Measurements from ENCODE around the gene C17orf107.

The C17orf107 gene

DNA sequence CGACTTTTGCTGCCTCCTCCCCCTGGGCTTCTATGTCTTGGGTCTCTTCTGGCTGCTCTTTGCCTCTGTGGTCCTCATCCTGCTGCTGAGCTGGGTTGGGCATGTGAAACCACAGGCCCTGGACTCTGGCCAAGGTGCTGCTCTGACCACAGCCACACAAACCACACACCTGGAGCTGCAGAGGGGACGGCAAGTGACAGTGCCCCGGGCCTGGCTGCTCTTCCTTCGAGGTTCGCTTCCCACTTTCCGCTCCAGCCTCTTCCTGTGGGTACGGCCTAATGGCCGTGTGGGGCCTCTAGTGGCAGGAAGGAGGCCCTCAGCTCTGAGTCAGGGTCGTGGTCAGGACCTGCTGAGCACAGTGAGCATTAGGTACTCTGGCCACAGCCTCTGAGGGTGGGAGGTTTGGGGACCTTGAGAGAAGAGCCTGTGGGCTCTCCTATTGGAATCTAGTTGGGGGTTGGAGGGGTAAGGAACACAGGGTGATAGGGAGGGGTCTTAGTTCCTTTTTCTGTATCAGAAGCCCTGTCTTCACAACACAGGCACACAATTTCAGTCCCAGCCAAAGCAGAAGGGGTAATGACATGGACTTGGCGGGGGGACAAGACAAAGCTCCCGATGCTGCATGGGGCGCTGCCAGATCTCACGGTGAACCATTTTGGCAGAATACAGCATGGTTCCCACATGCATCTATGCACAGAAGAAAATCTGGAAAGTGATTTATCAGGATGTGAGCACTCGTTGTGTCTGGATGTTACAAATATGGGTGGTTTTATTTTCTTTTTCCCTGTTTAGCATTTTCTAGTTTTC is 35.0 kb downstream of the C17orf107 start:
- DNase-seq (ENCODE audit: low read depth in 3 of 3, low spot score in 1 of 3) = no peak

DNA sequence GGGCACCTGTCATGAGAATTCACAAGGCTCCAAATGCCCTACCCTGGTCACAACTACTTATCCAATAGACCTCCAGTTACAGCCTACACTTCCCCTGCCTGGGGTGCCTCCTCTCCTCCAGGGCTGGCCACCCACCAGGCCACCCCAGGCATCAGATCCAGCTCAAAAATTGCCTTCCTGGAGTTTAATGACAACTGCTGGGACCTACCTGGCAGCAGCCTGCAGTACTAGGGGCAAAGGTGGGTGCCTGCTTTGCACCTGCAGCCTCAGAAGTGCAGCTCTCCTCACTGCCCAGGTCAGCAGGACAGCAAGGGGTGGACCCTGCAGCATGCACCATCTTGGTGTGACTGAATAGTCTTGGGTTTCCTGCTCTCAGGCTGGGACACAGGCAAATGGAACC is 36.3 kb downstream of the C17orf107 start:
- no peak for DNase-seq (ENCODE audit: low read depth in 3 of 3, low spot score in 1 of 3)

DNA sequence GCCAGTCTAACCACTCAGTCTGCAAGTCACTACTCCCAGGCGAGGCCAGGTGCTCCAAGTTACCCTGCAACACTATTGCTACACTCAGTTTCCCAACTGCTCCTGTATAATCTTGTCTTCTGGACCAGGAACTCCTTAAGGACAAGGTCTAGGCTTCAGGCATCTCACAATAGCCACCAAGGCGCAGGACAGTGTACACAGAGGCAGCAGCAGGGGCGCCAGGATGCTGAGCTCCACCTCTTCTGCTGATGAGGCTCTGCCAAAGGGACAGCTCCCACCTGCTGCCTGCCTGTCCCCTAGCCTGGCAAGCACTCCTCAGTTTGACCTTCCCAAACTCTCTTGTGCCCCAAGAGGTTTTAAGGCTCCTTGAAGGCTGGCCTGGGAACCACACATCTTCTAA is 37.1 kb downstream of the C17orf107 start:
- no peak for DNase-seq (ENCODE audit: low read depth in 3 of 3, low spot score in 1 of 3)

DNA sequence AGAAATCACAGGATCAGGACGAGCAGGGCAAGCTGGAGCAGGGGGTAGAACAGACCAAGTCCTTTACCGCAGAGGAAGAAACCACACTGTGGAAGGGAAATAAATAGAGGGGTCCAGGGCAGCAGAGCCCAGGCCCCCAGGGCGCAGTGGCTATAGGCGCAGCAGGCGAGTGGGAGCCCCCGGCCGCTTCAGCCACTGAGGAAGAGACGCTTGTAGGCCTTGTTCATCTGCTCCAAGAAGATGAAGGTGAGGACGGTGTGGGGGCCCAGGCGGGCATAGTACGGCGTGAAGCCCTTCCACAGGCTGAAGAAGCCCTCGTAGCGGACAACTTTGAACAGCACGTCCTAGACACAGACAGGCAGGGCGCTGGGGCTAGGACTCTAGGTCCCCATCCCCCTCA is 38.2 kb downstream of the C17orf107 start:
- no peak for DNase-seq (ENCODE audit: low read depth in 3 of 3, low spot score in 1 of 3)

DNA sequence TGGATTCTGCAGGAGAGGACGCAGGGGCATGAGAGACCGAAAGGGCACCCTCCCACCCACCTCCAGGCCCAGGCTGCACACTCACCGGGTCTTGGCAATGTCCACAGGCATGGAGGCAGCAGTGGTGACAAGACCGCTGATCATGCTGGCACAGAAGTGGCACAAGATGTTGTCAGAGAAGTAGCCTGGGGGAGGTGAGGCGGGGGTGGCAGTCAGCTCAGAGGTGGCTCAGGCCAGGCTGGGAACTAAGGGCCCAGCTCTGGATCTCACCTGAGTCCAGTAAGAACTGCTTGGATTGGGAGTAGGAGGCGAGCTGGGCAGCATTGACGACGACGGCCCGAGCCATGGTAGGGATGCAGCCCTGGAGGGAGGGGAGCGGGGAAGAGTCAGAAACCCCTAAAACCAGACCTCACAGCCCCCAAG is 38.7 kb downstream of the C17orf107 start:
- no peak for DNase-seq (ENCODE audit: low read depth in 3 of 3, low spot score in 1 of 3)

DNA sequence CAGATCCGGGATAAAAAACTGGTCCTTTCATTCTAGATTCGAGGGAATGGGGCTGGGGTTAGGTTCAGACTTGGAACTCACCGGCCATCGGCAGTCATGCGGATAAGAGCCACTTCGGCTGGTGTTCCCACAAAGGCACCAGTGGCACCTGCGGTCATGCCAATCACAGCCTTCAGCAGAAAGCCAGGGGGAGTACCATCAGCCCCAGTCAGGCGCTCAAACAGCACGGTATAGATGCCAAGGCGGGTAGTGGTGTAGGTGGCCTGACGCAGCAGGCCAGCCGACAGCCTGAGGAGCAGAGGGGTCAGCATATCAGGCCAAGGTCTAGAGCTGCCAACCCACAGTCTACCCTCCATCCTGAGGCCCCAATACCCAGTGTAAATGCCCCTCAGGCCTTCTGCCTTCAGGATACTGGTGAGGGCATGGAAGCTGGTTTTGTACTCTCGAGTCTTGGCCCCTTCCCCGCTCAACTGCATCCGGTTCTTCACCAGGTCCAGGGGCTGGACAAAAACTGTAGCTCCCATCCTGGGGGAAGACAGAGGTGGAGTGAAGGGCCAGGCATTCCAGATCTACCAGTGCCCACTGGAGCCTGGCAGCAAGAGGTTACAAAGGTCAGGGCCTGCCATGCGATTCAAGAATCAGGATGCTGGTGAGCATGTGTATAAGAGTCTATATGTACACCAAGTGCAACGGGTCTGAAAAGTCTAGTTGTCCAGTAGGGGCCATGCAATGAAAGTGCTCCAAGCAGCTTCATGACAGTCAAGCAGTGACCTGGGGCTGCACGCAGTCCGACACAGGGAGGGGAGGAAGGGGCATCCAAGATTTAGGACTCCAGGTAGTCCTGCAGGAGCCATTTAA is 39.6 kb downstream of the C17orf107 start:
- DNase-seq (ENCODE audit: low read depth in 3 of 3, low spot score in 1 of 3) = no peak

DNA sequence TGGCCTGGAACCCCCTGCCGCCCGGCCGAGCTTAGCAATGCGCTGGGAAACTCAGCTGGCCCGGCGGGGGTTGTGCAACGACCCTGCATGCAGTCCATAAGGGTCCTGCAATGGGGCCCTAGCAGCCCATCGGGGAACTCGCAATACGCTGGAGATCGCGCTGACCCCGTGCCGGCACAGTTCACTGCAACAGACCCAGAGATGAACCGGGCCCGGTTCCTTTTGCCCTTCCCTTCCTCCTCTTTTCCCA is 40.1 kb downstream of the C17orf107 start:
- no peak for DNase-seq (ENCODE audit: low read depth in 3 of 3, low spot score in 1 of 3)

DNA sequence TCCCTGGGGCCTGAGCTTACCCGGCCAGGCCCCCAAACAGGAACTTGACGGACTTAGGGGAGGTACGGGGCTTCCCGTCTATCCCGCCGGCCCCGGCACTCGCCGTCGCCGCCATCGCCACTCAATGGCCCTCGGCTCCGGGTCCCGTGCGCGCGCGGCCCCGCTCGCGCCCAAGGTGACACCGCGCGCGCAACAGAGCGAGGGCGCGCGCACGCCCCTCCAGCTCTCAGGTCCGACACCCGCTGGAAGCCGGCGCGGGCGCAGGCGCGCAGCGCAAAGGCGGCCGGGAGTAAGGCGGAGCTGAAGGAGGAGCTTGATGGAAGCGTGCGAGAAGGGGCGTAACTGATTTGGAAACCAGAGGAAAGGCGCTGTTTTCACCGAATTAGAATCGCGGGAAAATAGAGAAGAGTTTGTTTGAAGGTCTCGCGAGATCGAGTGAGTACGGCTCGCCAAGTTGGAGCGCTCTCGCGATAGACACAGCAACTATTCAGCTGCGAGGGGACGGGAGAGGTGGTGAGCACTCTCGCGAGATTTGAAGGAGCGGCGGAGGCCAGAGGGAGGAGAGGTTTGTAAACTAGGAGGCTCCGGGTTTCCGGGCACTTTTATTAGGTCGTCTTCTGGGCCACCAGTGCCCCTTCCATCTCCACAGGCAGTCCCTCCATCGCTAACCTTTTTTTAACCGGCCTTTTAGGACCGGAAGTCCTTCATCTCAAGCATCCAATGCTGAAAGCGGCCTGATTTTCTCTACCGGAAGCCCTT is 40.6 kb downstream of the C17orf107 start, which contains the start of the genes RNF167 and SLC25A11:
Gene RNF167 (plus strand): TSS at position 473 of the 759 bp plus-strand sequence. CDS start 642 bp downstream, outside the sequence.
Gene SLC25A11 (minus strand): TSS at position 251 of the 759 bp plus-strand sequence. CDS start 136 bp downstream, at position 115.
- DNase-seq (ENCODE audit: low read depth in 3 of 3, low spot score in 1 of 3) = peak; percentile 83 to 92 (median 90)

DNA sequence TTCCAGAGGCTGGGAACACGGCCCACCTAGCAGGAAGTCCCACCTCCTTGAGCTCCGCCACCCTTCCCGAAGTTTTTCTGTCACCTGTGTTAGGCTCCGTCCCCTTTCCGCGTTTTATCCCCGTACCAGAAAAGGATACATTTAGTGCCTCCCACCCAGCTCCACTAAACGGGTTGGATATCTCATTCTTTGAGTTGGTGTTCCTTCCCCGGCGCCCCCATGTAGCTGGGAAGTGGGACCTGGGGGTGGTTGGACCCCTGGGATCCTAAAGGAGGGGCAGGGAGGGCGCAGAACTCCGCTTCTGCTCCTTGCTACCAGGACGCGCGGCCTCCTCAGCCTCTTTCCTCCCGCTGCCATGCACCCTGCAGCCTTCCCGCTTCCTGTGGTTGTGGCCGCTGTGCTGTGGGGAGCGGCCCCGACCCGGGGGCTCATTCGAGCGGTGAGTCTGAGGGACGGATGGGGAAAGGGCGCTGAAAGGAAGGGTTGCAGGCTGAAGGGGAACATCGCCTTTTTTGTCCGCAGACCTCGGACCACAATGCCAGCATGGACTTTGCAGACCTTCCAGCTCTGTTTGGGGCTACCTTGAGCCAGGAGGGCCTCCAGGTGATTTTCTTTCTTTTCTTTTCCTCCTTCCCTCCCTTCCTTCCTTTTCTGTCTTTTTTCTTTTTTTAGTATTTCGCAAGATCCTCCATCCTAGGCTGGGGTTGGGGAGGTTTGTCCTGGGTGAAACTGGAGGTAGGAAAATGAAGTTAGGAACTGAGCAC is 41.4 kb downstream of the C17orf107 start:
- DNase-seq (ENCODE audit: low read depth in 3 of 3, low spot score in 1 of 3) = peak in 1 of 3 donors; percentile 13

DNA sequence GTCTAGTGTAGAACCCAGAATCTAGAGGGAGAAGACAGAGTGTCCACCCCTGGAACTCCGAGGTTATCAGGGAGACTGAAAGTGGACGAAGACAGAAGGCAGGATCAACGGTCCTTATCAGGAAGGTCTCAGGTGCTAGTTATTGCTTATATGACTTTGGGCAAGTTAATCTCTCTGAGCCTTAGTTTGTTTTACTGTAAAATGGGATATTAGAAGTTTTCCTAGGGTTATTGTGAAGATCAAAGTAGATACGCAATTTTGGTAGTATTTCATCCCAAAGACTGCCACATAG is 41.9 kb downstream of the C17orf107 start:
- DNase-seq (ENCODE audit: low read depth in 3 of 3, low spot score in 1 of 3) = no peak

DNA sequence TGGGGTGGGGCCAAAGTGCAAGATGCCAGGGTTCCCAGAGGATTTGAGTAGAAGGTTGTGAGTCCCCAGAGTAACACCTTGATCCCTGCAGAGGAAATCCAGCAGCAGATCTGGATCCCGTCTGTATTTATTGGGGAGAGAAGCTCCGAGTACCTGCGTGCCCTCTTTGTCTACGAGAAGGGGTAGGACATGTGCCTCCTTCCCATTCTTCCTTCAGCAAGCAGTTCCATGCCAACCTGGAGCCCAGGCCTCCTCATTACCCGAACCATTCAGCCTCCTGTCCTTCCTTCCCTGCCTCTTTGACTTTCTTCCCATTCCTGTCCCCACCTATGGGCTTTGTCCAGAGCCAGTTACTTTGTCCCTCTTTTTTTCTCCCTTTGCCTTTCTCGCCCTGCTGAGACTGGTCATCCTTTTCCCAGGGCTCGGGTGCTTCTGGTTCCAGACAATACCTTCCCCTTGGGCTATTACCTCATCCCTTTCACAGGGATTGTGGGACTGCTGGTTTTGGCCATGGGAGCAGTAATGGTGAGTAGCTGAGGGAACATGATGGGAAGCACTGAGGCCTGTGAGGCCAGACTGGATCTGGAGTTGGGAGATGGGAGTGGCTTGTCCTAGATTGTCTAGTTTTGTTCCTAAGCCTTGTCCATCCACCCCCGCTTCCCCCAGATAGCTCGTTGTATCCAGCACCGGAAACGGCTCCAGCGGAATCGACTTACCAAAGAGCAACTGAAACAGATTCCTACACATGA is 43.6 kb downstream of the C17orf107 start:
- no peak for DNase-seq (ENCODE audit: low read depth in 3 of 3, low spot score in 1 of 3)

DNA sequence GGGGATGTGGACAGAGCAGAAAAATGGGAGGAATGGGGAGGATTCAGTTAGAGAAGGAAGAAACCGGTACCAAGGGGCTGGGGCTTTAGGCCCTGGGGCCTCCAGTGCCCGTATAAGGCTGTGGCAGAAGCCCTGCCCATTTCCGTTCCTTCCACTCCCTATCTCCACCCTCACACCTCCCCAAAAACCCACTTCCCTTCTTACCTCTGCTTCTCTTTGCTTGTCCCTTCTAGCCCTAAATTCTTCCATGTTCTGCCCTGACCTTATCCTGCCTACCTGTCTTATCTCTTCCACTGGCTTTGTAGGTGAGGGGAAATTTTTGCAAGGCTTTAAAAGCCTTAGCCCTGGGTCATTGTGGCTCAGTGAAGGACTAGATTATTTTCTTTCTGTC is 44.8 kb downstream of the C17orf107 start:
- DNase-seq (ENCODE audit: low read depth in 3 of 3, low spot score in 1 of 3) = peak in 1 of 3 donors; percentile 29

DNA sequence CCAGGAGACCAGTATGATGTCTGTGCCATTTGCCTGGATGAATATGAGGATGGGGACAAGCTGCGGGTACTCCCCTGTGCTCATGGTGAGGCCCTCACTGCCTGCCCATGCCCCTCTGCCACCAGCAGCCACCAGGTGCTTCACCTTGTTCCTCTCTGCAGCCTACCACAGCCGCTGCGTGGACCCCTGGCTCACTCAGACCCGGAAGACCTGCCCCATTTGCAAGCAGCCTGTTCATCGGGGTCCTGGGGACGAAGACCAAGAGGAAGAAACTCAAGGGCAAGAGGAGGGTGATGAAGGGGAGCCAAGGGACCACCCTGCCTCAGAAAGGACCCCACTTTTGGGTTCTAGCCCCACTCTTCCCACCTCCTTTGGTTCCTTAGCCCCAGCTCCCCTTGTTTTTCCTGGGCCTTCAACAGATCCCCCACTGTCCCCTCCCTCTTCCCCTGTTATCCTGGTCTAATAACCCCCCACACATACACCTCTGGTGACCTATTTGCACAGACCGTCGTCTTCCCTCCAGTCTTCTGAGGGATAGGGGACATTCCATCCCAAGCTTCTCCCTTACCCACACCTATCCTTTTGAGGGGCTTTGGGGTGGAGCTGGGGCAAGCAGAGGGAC is 45.3 kb downstream of the C17orf107 start:
- DNase-seq (ENCODE audit: low read depth in 3 of 3, low spot score in 1 of 3) = no peak

DNA sequence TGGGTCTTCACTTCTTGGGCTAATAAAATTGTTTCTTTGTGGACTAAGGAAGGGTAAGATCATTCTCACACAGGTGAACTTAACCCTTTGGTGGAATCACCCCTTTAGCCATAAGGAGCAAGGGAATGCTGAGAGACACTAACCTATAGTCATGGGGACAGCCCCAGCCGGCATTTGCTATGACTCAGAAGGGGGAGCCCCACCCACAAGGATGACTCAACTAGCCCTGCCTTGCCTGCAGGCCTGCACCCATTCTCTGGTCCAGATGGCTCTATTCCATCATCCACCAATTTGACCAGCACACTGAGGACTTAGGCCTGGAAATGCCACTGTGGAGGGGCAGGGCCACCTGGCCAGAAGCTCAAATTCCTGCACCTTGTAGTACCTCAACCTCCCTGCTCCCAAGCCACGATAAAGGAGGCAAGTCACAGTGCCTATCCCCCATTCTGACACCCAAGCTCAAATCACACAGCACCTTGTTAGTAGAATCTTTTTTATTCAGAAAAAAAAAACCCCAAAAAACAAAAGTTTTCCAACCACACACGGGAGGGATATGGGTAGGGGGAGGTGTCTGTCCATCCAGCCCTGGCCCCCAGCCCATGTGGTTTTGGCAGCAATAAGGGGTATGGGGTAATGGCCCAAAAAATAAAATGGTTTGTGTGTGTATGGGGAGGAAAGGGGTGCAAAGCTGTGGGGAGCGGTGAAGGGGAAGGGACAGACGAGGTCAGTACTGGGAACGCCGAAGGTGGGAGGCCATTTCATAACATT is 46.0 kb downstream of the C17orf107 start:
- DNase-seq (ENCODE audit: low read depth in 3 of 3, low spot score in 1 of 3) = peak; percentile 51 to 68 (median 61)

DNA sequence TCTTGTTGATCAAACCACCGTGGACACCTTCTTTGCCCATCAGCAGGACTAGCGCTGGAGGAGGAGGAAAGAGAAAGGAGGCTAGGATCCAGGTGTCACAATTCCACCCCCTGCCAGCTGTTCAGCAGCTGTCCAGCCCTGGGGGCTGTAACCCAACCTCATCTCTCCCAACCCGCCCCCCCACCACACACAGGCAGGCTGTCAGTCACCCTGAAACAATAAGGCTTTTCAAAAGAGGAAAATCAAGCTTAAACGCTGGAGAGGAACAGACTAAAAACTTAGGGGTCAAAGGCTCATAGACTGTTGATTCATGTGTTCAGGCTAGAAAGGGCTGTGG is 46.6 kb downstream of the C17orf107 start:
- no peak for DNase-seq (ENCODE audit: low read depth in 3 of 3, low spot score in 1 of 3)

DNA sequence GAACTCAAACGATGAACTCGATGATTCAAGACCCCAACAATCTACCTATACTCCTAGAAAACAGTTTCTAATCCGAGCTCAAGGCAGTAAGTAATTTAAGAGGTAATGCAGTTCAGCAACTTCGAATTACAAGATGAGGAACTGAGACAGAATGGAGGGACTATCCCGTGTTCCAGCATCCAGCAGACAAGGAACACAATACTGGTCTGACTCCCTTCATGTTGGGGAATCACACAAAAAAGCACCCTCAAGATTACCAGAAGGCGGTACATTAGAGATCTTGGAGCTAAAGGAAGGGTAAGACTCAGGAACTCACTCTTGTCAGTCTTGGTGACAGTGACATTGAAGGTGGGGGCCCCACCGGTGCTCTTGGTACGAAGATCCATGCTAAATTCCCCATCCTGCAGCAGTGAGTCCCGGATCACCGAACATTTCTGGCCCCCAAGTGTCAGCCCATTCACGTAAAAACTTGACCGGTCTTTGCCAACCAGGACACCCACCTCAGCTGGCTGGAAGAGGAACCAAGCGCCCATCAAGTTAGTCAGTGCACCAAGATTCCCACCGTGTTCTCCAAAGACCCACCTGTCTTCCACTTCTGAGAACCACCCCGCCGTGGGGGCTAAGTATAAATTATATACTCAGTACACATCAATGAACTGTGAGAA is 47.1 kb downstream of the C17orf107 start:
- DNase-seq (ENCODE audit: low read depth in 3 of 3, low spot score in 1 of 3) = no peak

DNA sequence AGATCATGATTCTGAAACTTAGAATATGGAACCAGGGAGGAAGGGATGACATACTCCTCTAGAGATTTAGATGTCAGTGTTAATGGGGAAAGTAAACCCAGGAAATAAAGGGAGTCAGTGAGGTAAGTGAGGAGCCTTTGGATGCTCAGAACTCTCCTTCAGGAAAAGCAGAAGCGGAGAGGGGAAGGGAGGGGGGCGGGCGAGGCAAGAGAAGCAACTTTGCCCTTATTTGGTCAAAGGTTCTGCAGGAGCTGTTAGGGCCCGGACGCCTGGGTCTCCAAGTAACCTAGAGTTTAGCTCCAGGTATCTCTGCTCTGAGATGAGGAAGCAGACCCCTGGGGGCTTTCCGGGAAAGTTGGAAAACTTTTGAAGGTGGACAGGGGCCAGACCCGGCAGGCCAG is 47.7 kb downstream of the C17orf107 start:
- no peak for DNase-seq (ENCODE audit: low read depth in 3 of 3, low spot score in 1 of 3)

DNA sequence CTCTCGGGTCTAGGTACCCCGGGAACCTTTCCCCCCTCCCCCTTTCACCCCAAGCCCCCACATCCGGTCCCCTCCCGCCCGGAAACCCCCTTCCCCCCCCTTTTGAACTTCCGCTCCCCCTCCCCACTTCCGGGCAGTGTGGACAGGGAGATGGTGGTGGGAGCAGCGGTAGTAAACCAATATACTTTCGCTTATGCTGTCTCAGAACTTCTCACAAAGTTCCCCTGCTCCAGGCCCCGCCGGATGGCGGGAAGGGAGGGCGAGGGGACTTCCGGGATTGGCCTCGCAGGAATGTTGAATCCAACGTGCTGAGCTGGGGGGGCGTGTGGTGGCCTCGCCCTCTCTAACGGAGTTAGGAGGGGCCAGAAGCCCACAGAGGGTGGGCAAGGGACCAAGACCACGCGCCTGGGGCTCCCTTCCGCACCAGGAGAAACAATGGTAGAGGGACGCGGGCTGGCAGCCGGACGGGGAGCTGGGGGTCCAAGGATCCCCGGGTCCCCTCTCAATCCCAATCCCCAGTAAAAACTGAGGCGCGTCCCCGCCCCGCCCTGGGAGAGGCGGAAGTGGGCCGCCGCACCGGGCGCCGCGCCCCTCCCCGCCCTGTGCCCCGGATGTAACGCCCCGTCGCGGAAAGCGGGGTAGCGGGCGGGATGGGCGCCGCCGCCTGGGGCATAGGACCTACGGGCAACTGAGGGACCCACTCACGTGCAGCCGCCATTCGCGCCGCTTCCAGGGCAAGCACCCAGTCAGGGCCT is 48.3 kb downstream of the C17orf107 start:
- peak in 2 of 3 donors; percentile 46 to 59 for DNase-seq (ENCODE audit: low read depth in 3 of 3, low spot score in 1 of 3)
